ENCODE measurements around the gene LAIR1.

Gene LAIR1

GRCh38 chr19:54319049-54319448, 45.7 kb downstream of the LAIR1 start:
- DNase-seq (ENCODE audit: extremely low read depth in 1 of 2, low read depth in 1 of 2) = no peak

GRCh38 chr19:54317965-54318240, 46.8 kb downstream of the LAIR1 start:
- no peak for DNase-seq (ENCODE audit: extremely low read depth in 1 of 2, low read depth in 1 of 2)

GRCh38 chr19:54317108-54317964, 47.4 kb downstream of the LAIR1 start:
- DNase-seq (ENCODE audit: extremely low read depth in 1 of 2, low read depth in 1 of 2) = no peak

- DNase-seq (ENCODE audit: extremely low read depth in 1 of 2, low read depth in 1 of 2) = no peak
Observed at GRCh38 chr19:54316746-54317107, 48.0 kb downstream of the LAIR1 start.

DNA sequence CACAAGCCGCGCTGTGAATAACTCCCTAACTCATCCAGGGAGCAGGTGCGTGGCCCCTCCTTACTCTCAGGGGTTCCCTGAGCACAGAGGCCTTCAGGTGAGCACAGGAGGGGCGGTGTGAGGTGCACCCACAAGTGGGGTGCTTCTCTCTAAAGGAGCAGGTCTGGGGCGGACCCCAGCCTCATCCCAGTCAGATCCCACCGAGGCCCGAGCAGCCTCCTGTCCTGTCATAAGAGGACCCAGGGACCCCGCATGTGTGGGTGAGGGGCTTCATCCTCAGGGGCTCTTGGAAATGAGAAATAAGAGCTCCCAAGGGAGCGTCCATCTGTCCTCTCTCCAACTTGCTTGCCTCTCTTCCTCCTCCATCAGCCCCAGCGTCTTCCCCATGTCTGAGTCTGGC, 48.8 kb downstream of the LAIR1 start:
- DNase-seq (ENCODE audit: extremely low read depth in 1 of 2, low read depth in 1 of 2) = no peak

DNA sequence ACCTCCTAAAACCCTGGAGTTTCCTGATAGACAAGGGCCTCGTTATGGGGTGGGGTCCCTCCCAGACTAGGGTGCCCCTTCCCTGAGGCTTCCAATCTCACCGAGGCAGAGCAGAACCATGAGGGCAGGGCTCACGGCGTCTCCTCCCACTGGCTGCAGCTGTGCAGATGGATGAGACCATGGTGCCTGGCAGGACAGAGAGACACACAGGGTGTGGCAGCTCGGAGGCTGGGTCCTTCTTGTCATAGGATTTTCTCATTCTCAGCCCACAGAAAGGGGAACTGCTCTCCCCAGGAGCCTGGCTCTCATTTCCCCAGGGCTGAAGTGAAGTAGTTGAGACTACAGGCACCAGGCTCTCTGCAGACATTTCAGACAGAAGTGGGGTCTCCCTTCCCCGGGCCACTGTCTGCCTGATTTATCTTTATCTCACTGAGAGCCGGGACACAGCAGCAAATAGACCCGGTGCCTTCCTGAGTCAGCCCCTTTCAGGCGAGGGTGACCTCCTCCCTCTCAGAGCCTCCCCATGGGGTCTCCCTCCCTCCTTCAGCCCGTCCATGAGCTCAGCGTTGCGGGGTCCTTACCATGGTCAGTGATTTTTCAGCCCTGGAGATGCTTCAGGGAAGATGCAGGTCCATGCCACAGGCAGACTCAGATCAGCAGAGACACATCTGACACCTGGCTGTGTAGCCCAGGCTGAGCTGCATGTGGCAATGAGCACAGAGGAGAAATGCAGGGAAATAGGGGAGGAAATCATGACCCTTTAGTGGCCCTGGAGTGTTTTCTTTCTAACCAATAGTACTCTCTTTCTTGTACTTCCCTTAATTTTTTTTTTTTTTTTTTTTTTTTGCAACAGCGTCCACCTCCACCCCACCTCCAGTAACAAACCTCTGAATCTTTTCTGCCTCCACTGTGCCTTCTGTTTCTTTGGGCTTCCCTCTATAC, 52.0 kb downstream of the LAIR1 start, which contains the start of gene LILRA5:
LILRA5 (minus strand) TSS at position 731 of the 942 bp plus-strand sequence; CDS start at position 584, 147 bp downstream.
- DNase-seq (ENCODE audit: extremely low read depth in 1 of 2, low read depth in 1 of 2) = no peak

DNA sequence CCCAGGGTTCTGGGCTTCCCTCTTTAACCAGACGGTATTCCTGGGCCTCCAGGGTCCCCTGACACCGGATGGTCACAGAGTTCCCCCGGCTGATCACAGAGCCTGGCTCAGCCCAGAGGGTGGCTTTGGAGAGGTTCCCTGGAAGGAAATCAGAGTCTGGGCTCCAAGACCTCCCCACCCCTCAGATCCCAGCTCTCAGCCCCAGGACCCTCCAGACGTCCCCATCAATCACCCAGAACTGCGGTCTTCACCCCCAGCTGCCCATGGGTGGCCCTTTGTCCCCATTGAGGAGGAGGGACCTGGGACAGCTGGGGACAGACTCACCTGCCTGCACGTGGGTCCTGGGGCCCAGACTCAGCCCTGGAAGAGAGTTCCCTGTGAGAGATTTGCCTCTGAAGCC, 52.7 kb downstream of the LAIR1 start:
- no peak for DNase-seq (ENCODE audit: extremely low read depth in 1 of 2, low read depth in 1 of 2)

GRCh38 chr19:54311486-54311885, 53.2 kb downstream of the LAIR1 start:
- DNase-seq (ENCODE audit: extremely low read depth in 1 of 2, low read depth in 1 of 2) = no peak

DNA sequence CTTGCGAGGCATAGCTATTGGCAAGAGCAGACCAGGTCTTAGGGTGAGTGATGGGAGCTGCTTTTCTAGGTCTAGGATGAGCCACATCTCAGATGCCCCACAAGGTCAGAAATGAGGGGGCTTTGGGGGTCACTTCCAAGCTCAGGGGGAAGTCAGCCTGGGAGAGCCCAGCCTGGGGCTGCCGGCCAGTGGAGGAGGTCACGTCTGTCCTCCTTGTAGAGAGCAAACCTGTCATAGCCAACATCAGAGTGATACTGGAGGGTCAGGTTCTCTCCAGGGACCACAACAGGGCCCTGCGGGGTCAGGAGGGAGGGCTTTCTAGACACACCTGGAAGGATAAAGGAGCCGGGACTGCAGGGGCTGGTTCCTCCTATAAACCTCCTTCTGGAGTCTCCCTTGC, 54.2 kb downstream of the LAIR1 start:
- DNase-seq (ENCODE audit: extremely low read depth in 1 of 2, low read depth in 1 of 2) = no peak

- DNase-seq (ENCODE audit: extremely low read depth in 1 of 2, low read depth in 1 of 2) = no peak
Observed at GRCh38 chr19:54309811-54310210, 54.9 kb downstream of the LAIR1 start.

DNA sequence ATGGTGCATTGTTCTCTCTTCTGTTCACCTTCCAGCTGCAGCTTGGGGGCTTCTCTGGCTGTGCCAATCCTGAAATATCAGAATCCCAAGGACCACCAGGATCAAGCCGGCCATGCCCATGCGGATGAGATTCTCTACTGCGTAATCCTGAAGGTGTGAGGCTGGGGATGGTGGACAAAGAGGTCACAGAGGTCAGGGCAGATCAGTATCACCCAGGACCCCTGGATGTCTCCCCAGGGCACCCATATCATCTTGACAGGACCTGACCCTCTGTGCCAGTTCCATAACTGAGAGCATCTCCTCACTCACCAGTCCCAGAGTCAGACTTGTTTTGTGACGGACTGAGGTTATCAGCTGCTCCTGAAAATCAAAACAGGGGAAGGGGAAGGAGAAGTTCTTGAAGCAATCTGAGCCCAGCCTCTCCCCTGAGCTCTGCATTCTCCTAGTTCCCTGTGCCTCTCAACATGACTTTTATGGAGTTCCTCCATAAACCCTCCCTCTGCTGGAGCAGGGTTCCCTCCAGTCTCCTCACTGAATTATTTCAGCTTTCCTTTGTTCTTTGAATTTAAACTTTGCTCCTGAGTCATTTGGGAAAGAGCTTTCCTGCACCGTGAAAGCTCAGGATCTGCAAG, 57.2 kb downstream of the LAIR1 start:
- no peak for DNase-seq (ENCODE audit: extremely low read depth in 1 of 2, low read depth in 1 of 2)

DNA sequence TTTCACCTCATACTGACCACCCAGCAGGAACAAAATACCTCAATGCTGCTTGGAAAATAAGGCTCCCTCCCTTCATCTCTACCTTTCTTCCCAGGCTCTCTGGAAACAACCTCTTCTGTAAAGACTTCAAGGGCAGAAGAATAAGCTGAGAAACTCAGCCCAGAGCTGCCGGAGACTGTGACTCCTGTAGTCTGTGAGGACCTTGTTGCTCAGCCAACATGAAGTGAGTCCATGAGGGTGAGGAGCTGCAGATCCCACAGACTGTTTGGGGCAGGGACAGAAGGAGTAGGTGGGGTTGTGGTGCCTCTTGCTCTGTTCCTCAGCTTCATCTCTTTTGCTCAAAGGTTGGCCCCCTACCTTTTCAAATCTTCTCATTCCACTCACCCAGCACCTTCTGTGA, 59.6 kb downstream of the LAIR1 start:
- no peak for DNase-seq (ENCODE audit: extremely low read depth in 1 of 2, low read depth in 1 of 2)

GRCh38 chr19:54302257-54302656, 62.5 kb downstream of the LAIR1 start:
- DNase-seq (ENCODE audit: extremely low read depth in 1 of 2, low read depth in 1 of 2) = no peak
